ENCODE measurements around the gene LAMB1.

Gene LAMB1

DNA sequence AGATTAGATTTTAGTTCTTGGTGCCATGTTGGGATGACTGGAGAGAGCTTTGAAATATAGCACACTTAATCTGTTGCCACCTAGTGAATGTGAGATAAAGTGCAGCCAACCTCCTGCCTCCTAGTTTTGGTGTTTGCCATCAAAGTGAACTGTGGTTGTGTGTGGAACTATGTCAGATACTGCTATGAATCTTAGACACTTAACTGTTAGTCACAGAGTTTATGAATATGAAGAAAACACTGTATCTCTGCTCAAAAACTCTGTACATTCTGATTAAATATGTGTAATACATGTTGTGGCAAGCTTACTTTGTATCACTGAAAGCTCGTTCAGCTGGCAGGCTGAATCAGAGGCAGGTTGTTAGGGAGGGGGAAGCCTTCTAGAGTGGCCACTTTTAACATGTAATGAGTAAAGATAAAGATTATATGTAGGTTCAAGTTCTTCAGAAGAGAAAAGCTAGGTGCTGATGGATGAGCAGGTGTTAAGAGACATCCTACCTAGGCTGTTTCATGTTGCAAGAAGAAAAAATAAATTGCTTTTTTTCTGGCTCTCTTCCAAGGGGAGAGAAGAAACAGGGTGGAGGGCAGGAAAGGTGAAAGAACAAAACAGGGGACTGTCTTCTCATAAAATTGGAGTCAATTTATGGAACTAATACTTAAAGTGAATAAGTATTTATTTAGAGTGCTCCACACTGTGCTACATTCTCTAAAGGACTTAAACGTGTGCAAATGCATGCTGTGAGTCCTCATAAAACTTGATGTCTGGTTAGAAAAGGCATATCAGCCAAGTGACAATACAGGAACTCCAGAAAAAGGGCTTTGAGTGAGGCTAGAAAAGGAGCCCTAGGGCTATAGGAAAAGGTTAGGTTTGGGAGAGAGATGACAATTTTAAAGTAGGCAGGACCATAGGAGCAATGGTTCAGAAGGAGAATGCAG is 14.1 kb upstream of the LAMB1 start:
- DNase-seq = no peak

DNA sequence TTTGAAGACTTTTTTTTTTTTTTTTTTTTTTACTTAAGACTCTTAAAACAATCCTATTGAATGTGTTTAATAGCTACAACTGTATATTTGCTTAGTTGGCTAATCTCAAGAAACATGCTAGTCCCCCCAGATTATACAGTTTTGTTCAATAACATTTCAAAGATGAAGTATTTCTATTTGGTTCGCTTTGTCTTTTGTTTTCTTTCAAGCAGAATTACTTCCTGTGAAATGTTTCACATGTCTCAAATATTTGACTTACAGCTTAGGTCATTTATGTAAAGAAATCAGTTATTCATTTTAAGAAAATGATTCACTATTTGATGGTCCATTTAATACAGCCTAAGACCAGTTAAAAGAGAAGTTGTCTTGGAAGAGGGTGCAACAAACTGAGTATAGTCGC is 12.8 kb upstream of the LAMB1 start:
- no peak for DNase-seq

DNA sequence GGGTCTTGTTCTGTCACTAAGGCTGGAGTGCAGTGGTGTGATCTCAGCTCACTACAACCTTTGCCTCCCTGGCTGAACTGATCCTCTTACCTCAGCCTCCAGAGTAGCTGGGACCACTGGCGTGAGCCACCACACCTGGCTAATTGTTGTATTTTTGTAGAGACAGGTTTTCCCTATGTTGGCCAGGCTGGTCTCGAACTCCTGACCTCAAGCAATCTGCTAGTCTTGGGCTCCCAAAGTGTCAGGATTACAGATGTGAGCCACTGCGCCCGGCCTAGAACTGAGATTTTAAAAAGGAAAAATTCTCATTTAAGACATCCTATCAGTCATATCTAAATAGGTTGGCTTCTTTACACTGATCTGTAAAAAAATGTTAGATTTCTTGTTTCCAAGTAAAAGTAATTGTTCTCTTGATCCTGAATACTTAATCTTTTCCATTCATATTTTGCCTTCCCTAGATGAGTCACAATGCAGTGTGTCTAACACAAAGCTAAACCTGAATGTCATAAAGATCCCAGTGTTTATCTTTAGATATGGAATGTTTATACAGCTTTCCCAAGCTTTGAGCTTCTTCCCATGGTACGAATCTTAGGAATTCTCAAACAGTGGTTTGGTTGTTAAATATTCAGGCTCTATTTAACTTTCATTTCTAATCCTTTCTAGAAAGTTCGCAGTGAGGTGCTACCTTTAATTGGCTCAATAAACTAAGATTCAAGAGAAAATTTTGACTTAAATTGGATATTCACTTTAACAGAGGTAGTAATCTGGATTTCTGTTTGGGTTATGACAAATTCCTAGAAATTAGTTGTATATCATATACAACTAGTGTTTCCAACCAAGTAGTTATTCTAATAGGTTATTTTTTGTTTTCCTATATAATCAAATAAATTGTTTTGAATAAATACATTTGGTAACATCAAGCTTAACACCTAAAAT is 12.1 kb upstream of the LAMB1 start:
- no peak for DNase-seq

DNA sequence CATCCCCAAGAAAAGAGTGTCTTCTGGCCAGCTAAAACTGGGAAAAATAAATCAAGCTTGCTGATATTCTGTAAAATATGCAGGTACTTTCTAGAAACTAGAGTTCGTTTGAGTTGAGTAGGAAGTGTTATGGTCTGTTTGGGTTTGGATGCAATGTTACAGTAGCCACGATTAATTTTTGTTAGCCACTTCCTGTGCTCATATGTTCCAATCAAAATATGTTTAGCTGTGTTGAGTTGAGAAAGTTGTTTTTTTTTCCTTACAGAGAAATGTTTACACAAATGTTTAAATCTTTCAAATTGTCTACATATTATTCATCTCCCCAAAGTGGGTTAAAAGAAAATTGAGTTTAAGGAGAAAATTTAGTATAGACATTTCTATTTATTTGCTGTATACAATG is 11.3 kb upstream of the LAMB1 start:
- no peak for DNase-seq

DNA sequence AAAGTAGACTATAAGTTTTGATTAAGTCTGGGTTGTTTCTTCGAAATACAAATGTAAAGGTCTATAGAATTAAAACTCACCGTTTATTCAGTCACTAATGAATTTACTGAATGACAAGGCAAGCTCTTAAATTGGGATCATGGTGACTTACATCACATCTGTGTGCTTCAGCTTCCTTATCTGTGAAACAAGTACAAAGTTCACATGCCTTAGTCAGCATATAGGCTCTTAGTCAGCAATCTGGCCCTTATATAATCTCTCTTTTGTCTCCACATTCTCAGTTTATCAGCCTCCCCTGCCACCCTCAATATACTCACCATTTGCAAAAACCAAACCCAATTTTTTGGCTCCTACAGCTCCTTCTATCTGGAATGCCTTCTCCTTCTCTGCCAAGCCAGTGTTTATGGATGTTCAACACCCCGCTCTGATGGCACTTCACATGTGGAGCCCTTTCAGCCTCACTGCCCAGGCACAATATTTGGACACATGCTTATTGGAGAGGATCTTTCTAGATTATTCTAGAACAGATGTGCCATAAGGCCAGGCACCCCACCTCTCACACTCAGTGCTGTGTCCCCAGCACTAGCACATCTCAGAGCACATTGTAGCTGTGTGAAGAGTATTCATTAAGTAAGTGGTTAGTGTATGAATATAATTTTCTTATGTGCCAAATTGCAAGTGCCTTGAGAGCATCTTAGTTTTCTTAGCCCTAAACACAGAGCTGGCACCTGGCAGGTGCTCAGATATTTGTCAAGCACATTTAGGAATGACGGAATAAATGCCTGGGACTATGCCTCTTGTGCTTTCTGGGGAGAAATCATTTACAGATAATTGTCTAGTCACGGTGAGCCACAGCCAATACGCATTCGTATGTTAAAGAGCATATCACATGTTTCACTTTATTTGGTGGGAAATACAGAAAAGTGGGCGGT is 9.8 kb upstream of the LAMB1 start:
- DNase-seq = no peak

DNA sequence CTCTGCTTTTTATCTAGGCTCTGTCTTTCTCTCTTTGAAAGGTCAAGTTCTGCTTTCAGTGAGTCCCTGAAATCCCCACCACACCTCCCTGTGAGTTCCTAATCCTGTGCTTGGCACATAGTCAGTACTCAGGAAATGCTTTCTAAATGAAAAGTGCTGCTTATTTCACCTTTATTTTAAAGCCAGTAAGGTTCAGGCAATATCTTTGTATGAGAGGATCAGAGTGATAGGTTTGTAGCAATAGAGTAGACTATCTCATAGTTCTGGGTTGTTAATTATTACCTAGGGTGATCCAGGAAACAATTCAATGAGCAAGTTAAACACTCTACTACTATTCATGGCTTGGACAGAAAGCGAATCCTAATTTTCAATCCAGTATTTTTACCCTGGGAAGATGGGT is 7.4 kb upstream of the LAMB1 start:
- no peak for DNase-seq

DNA sequence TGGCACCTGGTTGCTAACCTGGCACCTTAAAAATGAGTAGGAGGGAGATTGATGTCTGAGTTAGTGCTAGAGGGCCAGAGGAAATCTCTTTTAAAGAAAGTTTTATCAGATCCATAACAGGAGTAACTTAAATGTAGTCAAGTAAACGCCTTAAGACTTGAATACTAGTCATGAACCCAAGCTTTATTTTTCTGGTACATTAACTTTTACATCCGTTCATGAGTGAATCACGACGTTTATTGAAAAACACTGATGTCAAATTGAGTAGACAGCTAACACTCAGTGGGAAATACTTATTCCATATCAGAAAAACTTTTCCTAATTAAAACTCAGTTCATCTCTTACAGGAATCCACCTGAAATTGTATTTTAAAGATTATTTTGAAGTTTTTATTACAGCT is 6.9 kb upstream of the LAMB1 start:
- no peak for DNase-seq

DNA sequence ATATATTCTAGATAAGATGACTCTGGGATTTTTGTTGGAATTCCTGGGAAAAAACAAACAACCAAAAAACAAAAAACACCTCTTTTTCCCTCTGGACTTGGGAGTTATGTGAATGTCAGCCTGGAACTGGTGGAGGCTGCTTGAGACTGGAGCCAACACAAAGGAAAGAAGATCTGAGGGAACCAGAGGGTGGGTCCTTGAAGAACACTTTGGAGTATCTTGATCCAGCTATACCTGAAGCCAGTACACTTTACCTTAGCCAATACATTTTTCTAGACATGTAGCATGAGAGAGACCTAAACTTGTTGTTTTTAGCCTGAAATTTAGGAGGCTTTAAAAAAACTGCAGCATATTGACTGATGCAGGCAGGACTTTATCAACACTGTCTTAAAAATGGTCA is 5.9 kb upstream of the LAMB1 start:
- no peak for DNase-seq

DNA sequence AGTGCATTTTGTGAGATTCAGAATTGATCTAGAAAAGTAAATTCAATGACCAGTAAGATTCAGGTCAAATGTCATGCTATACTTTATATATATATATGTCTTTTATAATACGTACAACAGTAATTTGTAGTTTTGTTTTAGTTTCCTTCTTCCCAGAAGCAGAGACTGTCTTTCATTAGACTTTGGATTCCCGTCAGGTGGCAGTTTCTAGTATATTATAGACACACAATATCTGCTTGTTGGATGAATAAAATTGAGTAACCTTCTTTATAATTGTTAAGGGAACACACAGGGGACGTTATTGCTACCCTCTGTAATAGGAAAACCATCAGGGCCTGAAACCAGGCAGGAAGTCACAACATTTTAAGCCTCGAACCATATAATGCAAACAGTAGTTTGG is 5.3 kb upstream of the LAMB1 start:
- DNase-seq = no peak

DNA sequence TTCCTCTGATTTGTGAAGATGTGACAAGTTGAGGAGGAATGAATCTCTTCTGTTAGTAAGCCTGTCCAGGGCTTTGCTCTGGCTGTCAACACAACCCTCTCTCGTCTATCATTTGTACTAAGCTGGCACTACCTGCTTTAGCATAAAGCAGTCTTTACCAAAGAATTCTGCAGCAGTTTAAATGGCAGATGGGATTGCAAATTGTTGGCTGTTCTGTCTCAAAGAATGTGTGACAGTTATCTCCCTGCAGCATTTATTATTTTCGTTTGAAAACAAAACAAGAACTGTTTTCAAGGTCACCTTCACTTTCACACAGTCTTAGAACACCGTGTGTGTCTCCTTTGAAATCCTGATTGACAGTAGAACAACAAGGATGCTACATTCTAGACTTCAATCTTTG is 4.8 kb upstream of the LAMB1 start:
- no peak for DNase-seq

DNA sequence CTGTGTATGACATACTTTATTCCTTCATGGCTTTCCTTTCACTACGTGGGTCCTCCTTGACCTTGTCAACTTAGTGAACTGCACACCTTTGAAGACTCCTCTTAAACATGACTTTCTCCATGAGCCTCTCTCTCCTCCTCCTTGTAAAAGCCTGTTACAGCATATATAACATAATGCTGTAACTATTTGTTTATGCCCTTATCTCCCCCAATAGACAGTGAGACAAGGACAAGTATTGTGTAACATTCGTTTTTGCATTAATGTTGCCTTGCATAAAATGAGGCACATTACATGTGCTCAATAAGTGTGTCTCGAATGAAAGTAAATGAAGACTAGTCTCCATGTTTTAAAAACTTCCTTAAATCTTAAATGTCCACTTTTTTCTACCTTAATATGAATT is 4.3 kb upstream of the LAMB1 start:
- no peak for DNase-seq

DNA sequence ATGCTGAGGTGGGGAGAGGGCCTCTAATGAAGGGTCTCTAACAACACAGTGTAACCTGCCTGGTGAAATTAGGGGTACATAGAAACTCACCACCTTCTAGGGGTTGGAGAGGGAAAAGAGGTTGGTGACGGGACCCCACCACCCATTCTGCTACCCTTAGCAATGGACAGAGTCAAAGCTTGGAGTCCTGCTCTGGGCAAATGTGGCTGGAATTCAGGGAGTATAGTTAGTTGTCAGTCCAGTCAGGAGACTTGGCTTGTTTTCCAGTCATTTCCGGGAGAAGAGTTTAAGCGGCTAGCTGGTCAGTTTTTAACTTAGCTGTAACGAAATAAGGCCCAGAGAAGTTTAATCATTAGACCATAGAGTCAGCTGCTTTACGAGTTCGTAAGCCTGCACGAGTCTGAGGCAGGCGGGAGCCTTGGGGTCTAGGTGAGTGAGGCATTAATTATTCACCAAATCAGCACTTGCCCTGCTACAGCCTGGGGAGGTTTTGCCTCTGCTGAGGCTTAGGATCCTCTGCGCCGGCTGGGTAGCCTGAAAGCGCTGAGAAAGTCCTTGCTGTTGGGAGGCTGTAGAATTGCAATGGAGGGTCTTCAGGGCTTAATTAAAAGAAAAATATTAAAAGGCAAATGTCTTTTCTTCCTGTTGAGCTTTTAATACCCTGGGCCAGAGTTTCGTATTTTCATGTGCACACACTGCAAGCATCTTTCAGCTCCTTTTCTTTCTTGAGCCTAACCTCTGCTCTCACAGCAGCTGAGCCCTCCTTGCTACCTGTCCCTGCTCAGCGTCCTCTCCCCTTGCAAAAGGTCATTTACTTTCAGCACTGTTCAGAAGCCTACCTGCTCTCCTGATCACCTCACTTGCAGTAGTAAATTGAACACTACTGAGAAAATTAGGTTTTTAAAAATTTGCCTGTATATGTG is 1.5 kb upstream of the LAMB1 start:
- DNase-seq = no peak

DNA sequence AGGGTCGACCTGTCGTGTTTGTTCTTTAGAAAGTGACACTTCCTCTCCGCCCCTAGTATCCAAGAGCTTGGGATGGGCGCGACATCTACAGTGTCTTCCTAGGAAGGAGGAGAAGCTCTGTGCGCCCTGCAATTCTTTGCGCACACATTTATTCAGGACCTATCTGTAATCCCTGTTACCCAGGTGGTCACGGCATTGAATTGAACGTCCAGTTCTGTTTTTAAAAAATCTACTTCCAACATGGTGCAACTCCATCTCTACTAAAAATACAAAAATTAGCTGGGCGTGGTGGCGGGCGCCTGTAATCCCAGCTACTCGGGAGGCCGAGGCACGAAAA is 606 bp upstream of the LAMB1 start:
- DNase-seq = no peak

DNA sequence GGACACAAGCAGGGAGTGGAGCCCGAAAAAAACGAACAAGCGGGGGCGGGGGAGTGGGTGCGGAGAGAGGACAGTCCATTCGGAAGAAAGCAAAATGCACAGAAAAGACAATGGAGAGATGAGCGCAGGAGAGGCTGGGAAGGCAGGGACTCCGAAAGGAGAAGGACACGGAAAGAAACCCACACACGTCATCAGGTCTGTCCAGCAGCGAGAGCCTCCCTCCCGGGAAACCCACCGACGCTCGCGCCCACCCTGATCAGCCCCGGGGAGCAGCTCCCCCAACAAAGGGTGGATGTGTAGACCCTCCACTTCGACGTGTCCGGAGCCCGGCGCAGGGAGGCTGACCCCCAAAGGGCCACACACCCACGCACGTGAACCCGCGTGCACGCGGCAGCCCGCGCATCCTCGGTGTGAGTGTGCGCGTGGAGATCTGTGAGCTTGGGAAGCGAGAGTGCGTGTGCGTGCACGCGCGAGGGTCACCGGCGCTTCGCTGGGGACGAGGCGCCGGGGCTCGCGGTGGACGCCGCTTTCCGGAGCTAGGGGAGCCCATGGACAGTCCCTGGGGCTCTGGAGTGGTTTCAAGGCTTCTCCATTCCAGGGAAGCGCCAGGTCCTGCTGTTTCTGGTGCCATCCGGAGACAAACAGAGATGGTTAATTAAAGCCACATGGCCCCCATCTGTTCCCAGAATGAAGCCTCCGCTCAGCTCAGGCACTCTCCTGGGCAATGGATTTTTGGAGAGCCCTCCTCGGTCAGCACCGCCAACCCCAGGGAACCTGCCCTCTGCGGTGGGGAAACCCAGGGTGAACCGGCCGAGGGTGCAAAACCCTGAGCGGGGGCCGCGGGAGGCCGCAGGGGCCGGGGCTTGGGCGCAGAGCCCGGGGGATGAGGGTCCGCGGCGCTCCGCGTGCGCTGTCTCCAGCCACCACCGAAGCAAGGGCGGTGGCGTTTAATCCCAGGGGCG is 916 bp downstream of the LAMB1 start:
- DNase-seq = no peak

DNA sequence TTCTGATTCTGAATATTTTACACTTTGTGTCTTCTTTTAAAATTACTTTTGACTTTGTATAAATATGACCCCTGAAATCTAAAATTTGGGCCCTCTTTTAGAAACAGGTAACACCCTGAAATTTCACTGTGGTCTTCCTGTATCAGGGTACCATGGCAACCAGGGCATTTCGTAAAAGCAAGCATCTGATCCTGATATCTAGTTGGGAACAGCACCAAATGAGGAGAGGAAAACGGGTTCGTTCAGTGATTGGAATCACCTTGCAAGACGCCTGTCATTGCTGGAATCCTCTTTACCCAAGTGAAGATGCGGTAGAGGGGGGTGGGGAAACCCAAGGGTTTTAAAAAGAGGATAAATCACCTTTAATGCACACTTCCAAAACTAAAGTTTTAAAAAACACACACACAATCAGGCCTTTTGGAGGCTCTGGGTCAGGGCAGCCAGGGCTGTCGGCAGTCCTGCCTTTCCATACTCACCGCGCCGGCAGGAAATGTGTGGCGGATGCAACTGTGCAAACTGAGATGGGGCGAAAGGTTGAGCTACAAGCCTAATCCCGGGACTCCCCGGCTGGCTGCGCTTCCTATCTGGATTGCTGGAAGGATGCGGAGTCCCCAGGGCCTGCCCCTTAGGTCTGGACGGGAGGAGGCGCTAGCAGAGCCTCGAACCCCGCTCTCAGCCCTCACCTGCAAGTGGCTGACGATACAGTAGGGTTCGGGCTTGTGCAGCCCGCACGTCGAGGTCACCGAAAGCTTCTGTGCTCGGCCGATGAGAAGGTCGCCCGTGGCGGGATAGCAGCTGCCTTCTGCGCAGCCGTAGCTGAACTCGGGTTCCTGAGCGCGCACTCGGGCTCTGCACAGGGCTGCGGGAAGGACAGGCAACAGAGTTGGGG is 1.8 kb downstream of the LAMB1 start:
- DNase-seq = no peak

DNA sequence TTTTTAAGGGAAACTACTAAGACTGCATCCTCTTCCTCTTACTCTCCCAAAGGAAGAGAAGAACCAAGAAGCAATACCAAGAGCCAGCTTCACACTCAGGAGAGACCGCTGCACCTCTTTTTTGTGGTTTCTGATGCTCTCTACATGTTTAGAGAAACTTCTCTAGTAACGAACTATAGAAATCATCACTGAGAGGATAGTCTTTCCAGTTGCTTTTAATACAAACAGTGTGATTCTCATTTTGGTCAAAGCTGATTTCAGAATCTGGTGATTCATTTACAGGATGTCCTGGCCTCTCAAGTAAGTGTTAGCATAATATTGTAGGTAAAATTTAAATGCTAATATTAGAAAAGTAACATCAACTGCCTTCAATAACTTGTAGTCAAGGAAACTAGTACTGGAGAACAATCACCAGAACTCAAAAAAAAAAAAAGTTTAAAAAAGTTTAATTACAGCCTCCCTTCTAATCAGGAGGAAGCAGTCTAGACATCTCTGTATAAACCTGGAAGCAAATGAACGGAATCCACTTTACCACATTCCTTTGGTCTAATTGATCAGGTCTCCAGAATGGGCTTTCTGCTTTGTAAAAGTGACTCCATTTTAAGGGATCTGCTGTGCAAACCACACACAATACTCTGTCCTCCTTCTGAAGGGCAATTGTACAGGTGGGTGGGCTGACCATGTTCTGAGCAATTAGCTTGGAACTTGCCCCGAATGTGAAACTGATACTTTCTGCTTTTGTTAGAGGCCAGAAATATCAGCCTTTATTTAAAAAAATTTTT is 3.0 kb downstream of the LAMB1 start:
- no peak for DNase-seq

DNA sequence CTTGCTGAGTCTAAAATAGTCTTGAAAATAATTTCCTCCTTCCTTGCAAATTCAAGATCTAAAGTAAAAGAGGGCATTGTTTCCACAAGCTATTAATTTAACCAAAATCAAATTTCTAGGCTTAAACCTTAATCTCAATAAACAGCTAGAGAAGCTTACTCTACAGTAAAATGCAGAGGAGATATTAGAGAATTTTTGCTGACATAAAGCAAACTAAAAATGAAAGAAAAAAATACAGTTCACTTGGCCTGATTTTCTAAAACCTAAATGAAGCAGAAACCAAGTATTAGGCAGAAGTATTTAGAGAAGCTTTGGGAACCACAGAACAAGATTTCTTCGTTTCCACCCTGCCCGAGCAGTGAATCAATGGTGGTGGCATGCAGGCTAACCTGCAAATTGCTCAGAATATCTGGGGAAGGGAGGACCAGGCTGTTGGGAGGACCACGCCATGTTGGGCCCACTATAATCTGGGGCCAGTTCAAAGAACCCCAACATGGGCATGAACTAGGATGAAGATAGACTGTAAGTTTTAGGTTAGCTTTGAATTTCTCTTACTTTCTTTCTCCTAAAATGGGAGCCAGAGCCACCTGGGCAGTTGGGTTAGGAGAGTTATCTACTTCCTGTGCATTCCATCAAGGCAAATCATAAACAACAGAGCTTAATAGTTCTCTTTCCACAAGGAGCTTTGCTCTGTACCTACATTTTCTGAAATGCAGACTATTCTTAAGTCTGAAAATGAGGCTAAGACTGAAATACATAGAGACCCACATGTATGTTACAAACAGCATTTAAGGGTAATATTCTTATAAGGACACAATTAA is 4.1 kb downstream of the LAMB1 start:
- DNase-seq = no peak

DNA sequence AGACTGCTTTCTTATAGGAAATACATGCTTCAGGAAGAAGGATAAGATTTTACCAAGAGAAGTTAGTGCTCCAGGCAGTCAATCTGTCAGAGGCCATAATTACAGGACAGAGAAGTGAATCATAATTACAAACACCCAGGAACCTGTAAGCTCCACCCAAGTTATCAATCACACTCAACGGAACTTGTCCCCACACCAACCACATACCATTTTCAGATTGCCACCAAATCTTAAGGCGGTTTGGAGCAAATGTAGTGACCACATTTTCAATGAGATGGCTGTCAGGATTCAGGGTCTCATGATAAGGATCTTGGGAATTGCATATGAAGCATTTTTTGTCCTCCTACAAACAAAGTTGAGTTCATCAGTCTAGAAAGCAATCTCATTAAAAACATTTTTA is 4.8 kb downstream of the LAMB1 start:
- no peak for DNase-seq

Data from activated effector memory CD4-positive, alpha-beta T cell treated with anti-CD3 and anti-CD28 coated beads, Interleukin-2, amount 50 U/mL, for 16 hours (primary cell).